ENCODE data around the gene CDK9. TPM values are rescaled to one million over a fixed set of nuclear protein-coding genes. Genes with fewer than 3 reads are reported as not detected.

The CDK9 gene
- total RNA-seq, 2 experiments from 2014 or later: 132 to 136 TPM

GRCh38 chr9:127792417-127793031, 6.7 kb downstream of the CDK9 start:
- H3K27ac Mint-ChIP-seq: no peak overlapping the region

DNA sequence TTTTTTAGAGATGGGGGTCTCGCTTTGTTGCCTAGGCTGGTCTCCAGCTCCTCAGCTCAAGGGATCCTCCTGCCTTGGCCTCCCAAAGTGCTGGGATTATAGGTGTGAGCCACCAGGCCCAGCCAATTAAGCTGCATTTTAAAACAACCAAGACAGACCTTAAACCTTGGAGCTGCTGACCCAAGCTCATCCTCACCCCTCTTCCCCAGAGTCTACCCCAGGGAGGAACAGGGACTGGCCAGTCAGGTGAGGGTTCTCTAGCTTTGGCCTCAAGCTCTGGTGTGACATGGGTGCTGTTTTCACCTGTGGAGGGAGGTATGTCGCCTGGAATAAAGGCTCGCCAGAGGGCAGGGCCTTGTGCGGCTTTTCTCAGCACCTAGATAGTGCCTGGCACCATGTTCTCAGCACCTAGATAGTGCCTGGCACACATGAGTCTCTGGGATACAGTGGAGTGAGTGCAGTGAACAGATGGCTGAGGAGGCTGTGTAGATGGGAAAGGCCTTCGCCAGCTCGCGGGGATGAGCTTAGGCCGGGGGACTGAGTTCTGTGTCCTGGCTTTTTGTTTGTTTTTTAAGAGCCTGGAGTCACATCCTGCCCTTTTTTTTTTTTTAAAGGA, 7.4 kb downstream of the CDK9 start:
- CTCF ChIA-PET: interaction anchor here (1.0 to 3.2 kb wide), 4 partner anchors 9 to 128 kb away, joined by 3 to 20 read pairs (median 6); no protein-coding TSS in a partner anchor
- H3K4me1 Mint-ChIP-seq (ENCODE audit: low read depth): peaks cover 57% of the 10 kb centered on the region
- peak overlapping the region; percentile 16 for H3K27ac Mint-ChIP-seq
- DNase-seq: no peak
- peaks cover 45% of the 10 kb centered on the region for H3K36me3 Mint-ChIP-seq (ENCODE audit: low read depth)
- ATAC-seq: no peak
- no peaks in the 10 kb centered on the region for H3K27me3 Mint-ChIP-seq (ENCODE audit: low read depth)
- H3K4me3 Mint-ChIP-seq: no peak overlapping the region
- no peaks in the 10 kb centered on the region for H3K9me3 Mint-ChIP-seq (ENCODE audit: insufficient read depth)
- POLR2A ChIA-PET: interaction anchor here (0.8 to 1.3 kb wide), 4 partner anchors 8 to 111 kb away, joined by 3 to 4 read pairs (median 3); no protein-coding TSS in a partner anchor

More at GRCh38 chr9:127792417-127793031, 6.7 kb downstream of the CDK9 start:
- Mint-ChIP-seq H3K9me3 (ENCODE audit: insufficient read depth) (no peaks in the 10 kb centered on the region), H3K4me1 (ENCODE audit: low read depth) (peaks cover 58% of the 10 kb centered on the region), H3K27me3 (ENCODE audit: low read depth) (no peaks in the 10 kb centered on the region), H3K36me3 (ENCODE audit: low read depth) (peaks cover 51% of the 10 kb centered on the region), H3K4me3 (no peak overlapping the region)
- ChIA-PET CTCF (interaction anchor here (1.0 to 3.2 kb wide), 5 partner anchors 8 to 129 kb away, joined by 3 to 20 read pairs (median 6); no protein-coding TSS in a partner anchor), POLR2A (interaction anchor here (0.7 to 1.3 kb wide), 5 partner anchors 8 to 111 kb away, joined by 3 to 4 read pairs (median 3); partner anchors contain the start of gene FPGS)
- DNase-seq (no peak), ATAC-seq (no peak)

- H3K4me3 Mint-ChIP-seq: no peak overlapping the region
- H3K27ac Mint-ChIP-seq: no peak overlapping the region
- ATAC-seq: no peak
- POLR2A ChIA-PET: no interaction called here
- DNase-seq: no peak
- H3K9me3 Mint-ChIP-seq (ENCODE audit: insufficient read depth): no peaks in the 10 kb centered on the region
- CTCF ChIA-PET: interaction anchor here (1.5 to 3.3 kb wide), 4 partner anchors 9 to 127 kb away, joined by 5 to 20 read pairs (median 8); partner anchors contain the start of gene CDK9
- peaks cover 36% of the 10 kb centered on the region for H3K36me3 Mint-ChIP-seq (ENCODE audit: low read depth)
- H3K4me1 Mint-ChIP-seq (ENCODE audit: low read depth): peaks cover 54% of the 10 kb centered on the region
- no peaks in the 10 kb centered on the region for H3K27me3 Mint-ChIP-seq (ENCODE audit: low read depth)
Observed at GRCh38 chr9:127794001-127794791, 8.4 kb downstream of the CDK9 start.

GRCh38 chr9:127796225-127796813, 10.5 kb downstream of the CDK9 start:
- no peak for DNase-seq
- H3K27ac Mint-ChIP-seq: peak overlapping the region; percentile 90
- no peaks in the 10 kb centered on the region for H3K27me3 Mint-ChIP-seq (ENCODE audit: low read depth)
- peak overlapping the region; percentile 68 for H3K4me3 Mint-ChIP-seq
- ATAC-seq: peak; percentile 64
- H3K4me1 Mint-ChIP-seq (ENCODE audit: low read depth): peaks cover 48% of the 10 kb centered on the region
- CTCF ChIA-PET: interaction anchor here (1.0 to 3.3 kb wide), 3 partner anchors 9 to 73 kb away, joined by 4 to 9 read pairs (median 5); partner anchors contain the start of gene CDK9
- POLR2A ChIA-PET: interaction anchor here (1.1 to 2.6 kb wide), 3 partner anchors 9 to 13 kb away, joined by 3 to 9 read pairs (median 7); partner anchors contain the start of gene CDK9
- peaks cover 19% of the 10 kb centered on the region for H3K36me3 Mint-ChIP-seq (ENCODE audit: low read depth)
- H3K9me3 Mint-ChIP-seq (ENCODE audit: insufficient read depth): no peaks in the 10 kb centered on the region

DNA sequence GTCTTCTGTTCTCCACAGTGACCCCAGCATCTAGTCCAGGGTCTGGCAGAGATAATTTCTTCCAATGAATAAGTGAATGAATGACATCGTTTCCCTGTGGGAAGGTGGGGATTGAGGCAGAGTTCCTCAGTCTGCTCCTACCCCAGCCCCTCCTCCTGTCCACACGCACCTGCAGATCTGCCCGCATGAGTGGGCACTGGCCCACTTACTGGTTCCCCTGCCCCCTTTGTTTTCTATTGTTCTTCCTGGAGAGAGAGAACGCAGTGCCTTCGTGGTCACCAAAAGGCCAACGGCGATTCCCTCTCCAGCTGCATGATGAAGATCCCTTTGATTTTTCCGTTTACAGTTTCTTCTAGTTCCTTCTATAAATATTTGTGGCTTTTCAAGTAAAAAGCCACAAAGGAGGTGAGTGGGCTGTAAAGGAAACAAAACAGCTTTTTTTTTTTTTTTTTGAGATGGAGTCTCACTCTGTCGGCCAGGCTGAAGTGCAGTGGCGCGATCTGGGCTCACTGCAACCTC, 11.1 kb downstream of the CDK9 start:
- DNase-seq (no peak), ATAC-seq (peak; percentile 46)
- ChIA-PET CTCF (interaction anchor here (1.4 to 3.3 kb wide), 2 partner anchors 12 to 72 kb away, joined by 4 to 9 read pairs; partner anchors contain the start of gene CDK9), POLR2A (interaction anchor here (0.8 to 2.6 kb wide), 4 partner anchors 9 to 16 kb away, joined by 3 to 9 read pairs (median 6); partner anchors contain the start of gene CDK9)
- Mint-ChIP-seq H3K27ac (peak overlapping the region; percentile 90), H3K4me1 (ENCODE audit: low read depth) (peaks cover 50% of the 10 kb centered on the region), H3K27me3 (ENCODE audit: low read depth) (no peaks in the 10 kb centered on the region), H3K9me3 (ENCODE audit: insufficient read depth) (no peaks in the 10 kb centered on the region), H3K36me3 (ENCODE audit: low read depth) (peaks cover 17% of the 10 kb centered on the region), H3K4me3 (peak overlapping the region; percentile 68)

DNA sequence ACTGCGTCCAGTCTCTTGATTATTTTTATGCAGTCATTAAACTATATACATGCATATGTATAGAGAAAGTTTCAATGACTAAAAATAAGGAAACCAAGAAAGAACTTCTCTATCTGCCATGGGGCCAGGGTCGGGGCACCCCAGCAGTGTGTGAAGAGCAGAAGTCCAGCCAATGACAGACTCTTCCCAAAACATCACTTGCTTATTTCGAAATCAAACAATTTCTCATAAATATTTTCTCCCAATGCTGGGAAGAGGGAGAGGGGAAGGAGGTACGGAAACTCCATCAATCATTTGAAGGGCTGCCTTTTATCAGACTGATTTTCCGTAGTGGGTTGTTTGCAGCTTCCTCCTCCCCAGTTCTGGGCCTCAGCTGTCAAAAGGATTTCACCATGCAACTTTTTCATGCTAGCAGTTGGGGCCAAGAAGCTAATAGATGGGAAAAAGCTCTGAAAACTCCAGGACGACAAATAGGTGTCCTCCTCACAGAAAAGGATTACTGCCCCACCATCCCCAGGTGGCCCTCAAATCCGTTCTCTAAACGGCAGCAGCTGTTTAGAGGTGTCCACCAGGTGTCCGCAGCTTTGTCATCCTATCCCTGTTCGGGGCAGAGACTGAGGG, 16.2 kb downstream of the CDK9 start:
- DNase-seq: no peak
- CTCF ChIA-PET: interaction anchor here (1.0 to 1.1 kb wide), 3 partner anchors 15 to 67 kb away, joined by 5 to 8 read pairs (median 8); partner anchors contain the start of gene TOR2A
- peak overlapping the region; percentile 76 for H3K4me3 Mint-ChIP-seq
- H3K27me3 Mint-ChIP-seq (ENCODE audit: low read depth): no peaks in the 10 kb centered on the region
- no peak for ATAC-seq
- H3K27ac Mint-ChIP-seq: peak overlapping the region; percentile 85
- H3K36me3 Mint-ChIP-seq (ENCODE audit: low read depth): peaks cover 11% of the 10 kb centered on the region
- H3K9me3 Mint-ChIP-seq (ENCODE audit: insufficient read depth): no peaks in the 10 kb centered on the region
- POLR2A ChIA-PET: interaction anchor here (0.6 to 1.5 kb wide), 7 partner anchors 10 to 67 kb away, joined by 3 to 4 read pairs (median 3); partner anchors contain the start of genes CDK9, ENG and TOR2A
- peaks cover 46% of the 10 kb centered on the region for H3K4me1 Mint-ChIP-seq (ENCODE audit: low read depth)

GRCh38 chr9:127802576-127803443, 17.0 kb downstream of the CDK9 start, which contains the start of gene FPGS:
TSS of gene FPGS (plus strand) at chr9:127802882. CDS start at chr9:127802925, 43 bp downstream.
- Mint-ChIP-seq H3K36me3 (ENCODE audit: low read depth) (peaks cover 16% of the 10 kb centered on the region), H3K9me3 (ENCODE audit: insufficient read depth) (no peaks in the 10 kb centered on the region), H3K27ac (peak within 1 kb of the TSS; percentile 95), H3K4me1 (ENCODE audit: low read depth) (peaks cover 41% of the 10 kb centered on the region), H3K4me3 (peak within 1 kb of the TSS; percentile 97), H3K27me3 (ENCODE audit: low read depth) (no peaks in the 10 kb centered on the region)
- ATAC-seq: peak; percentile 88
- CTCF ChIA-PET: interaction anchor here (1.0 to 1.9 kb wide), 4 partner anchors 16 to 68 kb away, joined by 5 to 8 read pairs (median 7); partner anchors contain the start of gene TOR2A
- POLR2A ChIA-PET: interaction anchor here (0.6 to 1.5 kb wide), 6 partner anchors 11 to 68 kb away, joined by 3 to 4 read pairs (median 3); partner anchors contain the start of genes ENG and TOR2A
- peak; percentile 88 for DNase-seq

GRCh38 chr9:127803507-127804352, 17.9 kb downstream of the CDK9 start:
- peaks cover 36% of the 10 kb centered on the region for H3K4me1 Mint-ChIP-seq (ENCODE audit: low read depth)
- H3K4me3 Mint-ChIP-seq: peak overlapping the region; percentile 97
- H3K27ac Mint-ChIP-seq: peak overlapping the region; percentile 95
- H3K27me3 Mint-ChIP-seq (ENCODE audit: low read depth): no peaks in the 10 kb centered on the region
- ChIA-PET CTCF (interaction anchor here (1.9 kb wide), 1 partner anchor 66 kb away, joined by 6 read pairs; no protein-coding TSS in a partner anchor), POLR2A (interaction anchor here (1.1 to 1.5 kb wide), 2 partner anchors 33 kb away, joined by 3 to 5 read pairs; no protein-coding TSS in a partner anchor)
- no peaks in the 10 kb centered on the region for H3K9me3 Mint-ChIP-seq (ENCODE audit: insufficient read depth)
- peaks cover 19% of the 10 kb centered on the region for H3K36me3 Mint-ChIP-seq (ENCODE audit: low read depth)
- DNase-seq (no peak), ATAC-seq (peak; percentile 12)

GRCh38 chr9:127805620-127806019, 19.8 kb downstream of the CDK9 start:
- peaks cover 34% of the 10 kb centered on the region for H3K36me3 Mint-ChIP-seq (ENCODE audit: low read depth)

More at GRCh38 chr9:127805620-127806019, 19.8 kb downstream of the CDK9 start:
- ATAC-seq (no peak), DNase-seq (peak; percentile 57)
- POLR2A ChIA-PET: interaction anchor here (0.6 to 1.1 kb wide), 2 partner anchors 38 to 89 kb away, joined by 3 read pairs; no protein-coding TSS in a partner anchor
- H3K9me3 Mint-ChIP-seq (ENCODE audit: insufficient read depth): no peaks in the 10 kb centered on the region
- CTCF ChIA-PET: interaction anchor here (1.1 to 1.5 kb wide), 5 partner anchors 8 to 71 kb away, joined by 3 to 6 read pairs (median 4); partner anchors contain the start of gene TOR2A
- peak overlapping the region; percentile 66 for H3K27ac Mint-ChIP-seq
- no peaks in the 10 kb centered on the region for H3K27me3 Mint-ChIP-seq (ENCODE audit: low read depth)
- H3K4me3 Mint-ChIP-seq: no peak overlapping the region
- H3K4me1 Mint-ChIP-seq (ENCODE audit: low read depth): peaks cover 38% of the 10 kb centered on the region
